ENCODE results near the gene HIPK2.

HIPK2 gene

DNA sequence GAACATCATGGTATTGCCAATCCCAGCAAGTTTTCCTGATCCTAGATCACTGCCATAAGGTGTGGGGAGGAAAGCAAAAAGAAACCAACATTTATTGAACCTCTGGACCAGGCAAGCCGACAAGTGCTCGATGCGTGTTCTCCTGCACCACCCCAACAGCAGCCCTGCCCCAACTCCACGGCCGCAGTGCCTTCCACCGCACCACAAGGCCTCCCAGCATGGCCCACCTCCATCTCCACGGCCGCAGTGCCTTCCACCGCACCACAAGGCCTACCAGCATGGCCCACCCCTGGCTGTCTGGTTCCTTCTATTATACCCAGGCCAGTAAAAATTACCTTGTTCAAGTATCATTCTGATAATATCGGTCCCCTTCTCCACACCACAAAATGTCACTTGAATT lies 8.7 kb downstream of the HIPK2 start:
- Histone ChIP-seq H2AFZ (ENCODE audit: low read length) (no peak overlapping the region), H3K4me2 (ENCODE audit: low read depth, low read length, poor library complexity, severe bottlenecking) (no peak overlapping the region), H3K4me3 (ENCODE audit: low read length, poor library complexity, severe bottlenecking) (no peak overlapping the region), H4K20me1 (ENCODE audit: insufficient read depth, low read length, poor library complexity, severe bottlenecking) (peaks cover 44% of the 10 kb centered on the region), H3K79me2 (ENCODE audit: insufficient read depth, low read length) (peaks cover 77% of the 10 kb centered on the region), H3K9ac (ENCODE audit: low read depth, low read length, poor library complexity, severe bottlenecking) (no peak overlapping the region), H3K9me3 (ENCODE audit: insufficient read depth, low read depth, low read length) (no peaks in the 10 kb centered on the region), H3K4me1 (ENCODE audit: insufficient read depth, low read length, poor library complexity, severe bottlenecking) (peaks cover 38% of the 10 kb centered on the region), H3K9me2 (replicated peaks; ENCODE audit: low read depth, low read length) (no peaks in the 10 kb centered on the region), H3F3A (ENCODE audit: low read depth) (no peaks in the 10 kb centered on the region), H3K36me3 (ENCODE audit: insufficient read depth, low read length) (no peaks in the 10 kb centered on the region), H3K27me3 (ENCODE audit: insufficient read depth, low read length, poor library complexity, severe bottlenecking) (no peaks in the 10 kb centered on the region)
- TF ChIP-seq EZH2phosphoT487 (IDR thresholded peaks at IDR 0.05; ENCODE audit: borderline replicate concordance), result no peak

DNA sequence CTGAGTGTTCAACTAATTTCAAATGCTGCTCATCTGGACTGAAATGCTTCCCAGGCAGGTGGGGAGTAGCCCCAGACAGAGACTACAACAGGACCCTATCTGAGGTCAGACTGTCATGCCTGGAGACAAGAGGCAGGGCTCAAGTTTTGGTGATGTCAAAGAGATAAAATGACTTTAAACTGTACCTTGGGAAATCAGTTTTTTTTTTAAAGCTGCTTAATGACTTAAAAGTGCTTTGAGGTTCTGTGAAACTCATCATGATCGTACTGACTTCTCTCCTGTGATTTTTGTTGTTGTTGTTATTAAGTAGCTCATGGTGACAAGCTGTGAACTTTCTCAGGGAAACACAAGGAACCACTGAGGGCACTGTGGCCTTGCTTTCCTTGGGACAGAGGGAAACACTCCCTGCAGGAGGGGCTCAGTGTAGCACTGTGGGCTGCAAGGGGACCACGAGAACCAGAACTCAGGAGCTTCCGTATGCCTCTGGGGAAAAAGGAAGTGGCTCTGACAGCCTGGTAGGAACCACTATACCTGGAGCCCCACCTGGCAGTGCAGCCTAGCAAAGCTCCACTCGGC lies 9.5 kb downstream of the HIPK2 start:
- no peak overlapping the region for H2AFZ ChIP-seq (ENCODE audit: low read length)
- H3K9me2 ChIP-seq (replicated peaks; ENCODE audit: low read depth, low read length), result no peaks in the 10 kb centered on the region
- no peaks in the 10 kb centered on the region for H3K36me3 ChIP-seq (ENCODE audit: insufficient read depth, low read length)
- no peak overlapping the region for H3K9ac ChIP-seq (ENCODE audit: low read depth, low read length, poor library complexity, severe bottlenecking)
- no peaks in the 10 kb centered on the region for H3K9me3 ChIP-seq (ENCODE audit: insufficient read depth, low read depth, low read length)
- peaks cover 30% of the 10 kb centered on the region for H3K4me1 ChIP-seq (ENCODE audit: insufficient read depth, low read length, poor library complexity, severe bottlenecking)
- peaks cover 44% of the 10 kb centered on the region for H4K20me1 ChIP-seq (ENCODE audit: insufficient read depth, low read length, poor library complexity, severe bottlenecking)
- peaks cover 77% of the 10 kb centered on the region for H3K79me2 ChIP-seq (ENCODE audit: insufficient read depth, low read length)
- H3K27me3 ChIP-seq (ENCODE audit: insufficient read depth, low read length, poor library complexity, severe bottlenecking), result no peaks in the 10 kb centered on the region
- H3K4me2 ChIP-seq (ENCODE audit: low read depth, low read length, poor library complexity, severe bottlenecking), result peak overlapping the region; percentile 68
- no peaks in the 10 kb centered on the region for H3F3A ChIP-seq (ENCODE audit: low read depth)
- H3K4me3 ChIP-seq (ENCODE audit: low read length, poor library complexity, severe bottlenecking), result peak overlapping the region; percentile 42
- no peak for TF ChIP-seq EZH2phosphoT487 (IDR thresholded peaks at IDR 0.05; ENCODE audit: borderline replicate concordance)
- TF ChIP-seq, protein P1, sequence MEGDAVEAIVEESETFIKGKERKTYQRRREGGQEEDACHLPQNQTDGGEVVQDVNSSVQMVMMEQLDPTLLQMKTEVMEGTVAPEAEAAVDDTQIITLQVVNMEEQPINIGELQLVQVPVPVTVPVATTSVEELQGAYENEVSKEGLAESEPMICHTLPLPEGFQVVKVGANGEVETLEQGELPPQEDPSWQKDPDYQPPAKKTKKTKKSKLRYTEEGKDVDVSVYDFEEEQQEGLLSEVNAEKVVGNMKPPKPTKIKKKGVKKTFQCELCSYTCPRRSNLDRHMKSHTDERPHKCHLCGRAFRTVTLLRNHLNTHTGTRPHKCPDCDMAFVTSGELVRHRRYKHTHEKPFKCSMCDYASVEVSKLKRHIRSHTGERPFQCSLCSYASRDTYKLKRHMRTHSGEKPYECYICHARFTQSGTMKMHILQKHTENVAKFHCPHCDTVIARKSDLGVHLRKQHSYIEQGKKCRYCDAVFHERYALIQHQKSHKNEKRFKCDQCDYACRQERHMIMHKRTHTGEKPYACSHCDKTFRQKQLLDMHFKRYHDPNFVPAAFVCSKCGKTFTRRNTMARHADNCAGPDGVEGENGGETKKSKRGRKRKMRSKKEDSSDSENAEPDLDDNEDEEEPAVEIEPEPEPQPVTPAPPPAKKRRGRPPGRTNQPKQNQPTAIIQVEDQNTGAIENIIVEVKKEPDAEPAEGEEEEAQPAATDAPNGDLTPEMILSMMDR (conservative IDR thresholded peaks at IDR 0.05; ENCODE audit: low read length), result no peak

- no peaks in the 10 kb centered on the region for H3K36me3 ChIP-seq (ENCODE audit: insufficient read depth, low read length)
- TF ChIP-seq, protein P1 (conservative IDR thresholded peaks at IDR 0.05; ENCODE audit: low read length), result no peak
- TF ChIP-seq EZH2phosphoT487 (IDR thresholded peaks at IDR 0.05; ENCODE audit: borderline replicate concordance), result no peak
- H3K4me3 ChIP-seq (ENCODE audit: low read length, poor library complexity, severe bottlenecking), result peak overlapping the region; percentile 42
- H3F3A ChIP-seq (ENCODE audit: low read depth), result no peaks in the 10 kb centered on the region
- H3K9me3 ChIP-seq (ENCODE audit: insufficient read depth, low read depth, low read length), result no peaks in the 10 kb centered on the region
- no peak overlapping the region for H3K9ac ChIP-seq (ENCODE audit: low read depth, low read length, poor library complexity, severe bottlenecking)
- H3K4me2 ChIP-seq (ENCODE audit: low read depth, low read length, poor library complexity, severe bottlenecking), result peak overlapping the region; percentile 68
- H4K20me1 ChIP-seq (ENCODE audit: insufficient read depth, low read length, poor library complexity, severe bottlenecking), result peaks cover 44% of the 10 kb centered on the region
- H3K79me2 ChIP-seq (ENCODE audit: insufficient read depth, low read length), result peaks cover 78% of the 10 kb centered on the region
- H3K4me1 ChIP-seq (ENCODE audit: insufficient read depth, low read length, poor library complexity, severe bottlenecking), result peaks cover 27% of the 10 kb centered on the region
- H3K27me3 ChIP-seq (ENCODE audit: insufficient read depth, low read length, poor library complexity, severe bottlenecking), result no peaks in the 10 kb centered on the region
- no peaks in the 10 kb centered on the region for H3K9me2 ChIP-seq (replicated peaks; ENCODE audit: low read depth, low read length)
- no peak overlapping the region for H2AFZ ChIP-seq (ENCODE audit: low read length)
Observed at GRCh38 chr7:139767561-139767982, 10.2 kb downstream of the HIPK2 start.

- no peaks in the 10 kb centered on the region for H3K9me3 ChIP-seq (ENCODE audit: insufficient read depth, low read depth, low read length)
- TF ChIP-seq, protein P1 (conservative IDR thresholded peaks at IDR 0.05; ENCODE audit: low read length), result no peak
- TF ChIP-seq EZH2phosphoT487 (IDR thresholded peaks at IDR 0.05; ENCODE audit: borderline replicate concordance), result no peak
Observed at GRCh38 chr7:139765143-139765542, 12.7 kb downstream of the HIPK2 start.

More at GRCh38 chr7:139765143-139765542, 12.7 kb downstream of the HIPK2 start:
- Histone ChIP-seq H3K27me3 (ENCODE audit: insufficient read depth, low read length, poor library complexity, severe bottlenecking) (no peaks in the 10 kb centered on the region), H3K4me1 (ENCODE audit: insufficient read depth, low read length, poor library complexity, severe bottlenecking) (peaks cover 22% of the 10 kb centered on the region), H3K9me2 (replicated peaks; ENCODE audit: low read depth, low read length) (no peaks in the 10 kb centered on the region), H3K9ac (ENCODE audit: low read depth, low read length, poor library complexity, severe bottlenecking) (no peak overlapping the region), H2AFZ (ENCODE audit: low read length) (no peak overlapping the region), H3F3A (ENCODE audit: low read depth) (no peaks in the 10 kb centered on the region), H3K79me2 (ENCODE audit: insufficient read depth, low read length) (peaks cover 78% of the 10 kb centered on the region), H3K4me2 (ENCODE audit: low read depth, low read length, poor library complexity, severe bottlenecking) (no peak overlapping the region), H3K4me3 (ENCODE audit: low read length, poor library complexity, severe bottlenecking) (no peak overlapping the region), H3K36me3 (ENCODE audit: insufficient read depth, low read length) (no peaks in the 10 kb centered on the region), H4K20me1 (ENCODE audit: insufficient read depth, low read length, poor library complexity, severe bottlenecking) (peaks cover 36% of the 10 kb centered on the region)
